Endodermal cell (in vitro differentiated cells): ENCODE data around the gene IZUMO4. TPM values are rescaled to one million over a fixed set of nuclear protein-coding genes. Genes with fewer than 3 reads are reported as not detected.

Source experiments
- DNase-seq: peaks from one replicate; pipeline ENCODE4 v3.0.0-alpha.2; 2017
- H3K27ac ChIP-seq: 2 replicates; pipeline ENCODE4 v1.5.1; 2013; ENCODE audit warnings: mild to moderate bottlenecking, low read depth, low read length, moderate library complexity
- H3K27me3 ChIP-seq: 2 replicates; pipeline ENCODE4 v1.6.1; 2013; ENCODE audit warnings: mild to moderate bottlenecking, low read length, moderate library complexity; ENCODE audit not compliant: insufficient read depth, control insufficient read depth, poor library complexity, severe bottlenecking
- H3K36me3 ChIP-seq: 2 replicates; pipeline ENCODE4 v1.7.0; 2013; ENCODE audit warnings: mild to moderate bottlenecking, low read length, moderate library complexity; ENCODE audit not compliant: control insufficient read depth, insufficient read depth
- H3K4me1 ChIP-seq: one replicate; pipeline ENCODE4 v1.7.0; 2013; ENCODE audit warnings: low read length; ENCODE audit not compliant: control insufficient read depth, insufficient read depth
- H3K4me3 ChIP-seq: 2 replicates; pipeline ENCODE4 v1.5.1; 2013; ENCODE audit warnings: mild to moderate bottlenecking, low read length, moderate library complexity
- H3K9ac ChIP-seq: 2 replicates; pipeline ENCODE4 v1.6.1; 2013; ENCODE audit warnings: mild to moderate bottlenecking, low read length, moderate library complexity; ENCODE audit not compliant: poor library complexity, severe bottlenecking; ENCODE audit errors: extremely low read depth
- H3K9me3 ChIP-seq: 2 replicates; pipeline ENCODE4 v1.6.1; 2013; ENCODE audit warnings: mild to moderate bottlenecking, low read length, moderate library complexity; ENCODE audit not compliant: control insufficient read depth
- H3K27ac Mint-ChIP-seq: 2 replicates; pipeline ENCODE4 v1.8.0; 2020; ENCODE audit warnings: mixed read lengths
- H3K27me3 Mint-ChIP-seq: 2 replicates; pipeline ENCODE4 v1.8.0; 2021; ENCODE audit warnings: mild to moderate bottlenecking, mixed read lengths; ENCODE audit not compliant: insufficient read depth
- H3K36me3 Mint-ChIP-seq: 2 replicates; pipeline ENCODE4 v1.8.0; 2020; ENCODE audit warnings: low read depth, mixed read lengths
- H3K4me1 Mint-ChIP-seq: 2 replicates; pipeline ENCODE4 v1.8.0; 2020; ENCODE audit warnings: mixed read lengths
- H3K4me3 Mint-ChIP-seq: 2 replicates; pipeline ENCODE4 v1.8.0; 2020; ENCODE audit warnings: mild to moderate bottlenecking, moderate library complexity, mixed read lengths
- H3K9me3 Mint-ChIP-seq: 2 replicates; pipeline ENCODE4 v1.8.0; 2020; ENCODE audit warnings: mild to moderate bottlenecking, mixed read lengths
- WGBS, 2 experiments: methylation state at CpG; one replicate each; pipeline versions ENCODE4 v1.1.5 to v1.1.7; 2013; ENCODE audit warnings: missing lambda C conversion rate in 2 of 2, mixed read lengths in 1 of 2; ENCODE audit not compliant: insufficient coverage in 1 of 2, insufficient read length in 1 of 2; 5-methylcytosine and 5-hydroxymethylcytosine counted together
- total RNA-seq, 2 donors: library from RNA; stranded (reverse); fragmentation: NEBNext Ultra II Directional in 1 of 2; extraction: Animal tissue kit (Norgen Biotek cat#: 25700) in 1 of 2; gene quantifications; 2 replicates in 1 of 2; 3 replicates in 1 of 2; pipeline ENCODE4 v1.2.1, GENCODE V29; 2021
- TF ChIP-seq, protein P1 (sequence below): fragments of 200-600 bp; sonication (generic); conservative IDR thresholded peaks from 2 replicates; pipeline ENCODE4 v1.5.0; 2021; ENCODE audit warnings: antibody characterized with exemption, mild to moderate bottlenecking

Gene IZUMO4
- total RNA-seq, 2 donors from 2014 or later, result 4.3 to 5.4 TPM

DNA sequence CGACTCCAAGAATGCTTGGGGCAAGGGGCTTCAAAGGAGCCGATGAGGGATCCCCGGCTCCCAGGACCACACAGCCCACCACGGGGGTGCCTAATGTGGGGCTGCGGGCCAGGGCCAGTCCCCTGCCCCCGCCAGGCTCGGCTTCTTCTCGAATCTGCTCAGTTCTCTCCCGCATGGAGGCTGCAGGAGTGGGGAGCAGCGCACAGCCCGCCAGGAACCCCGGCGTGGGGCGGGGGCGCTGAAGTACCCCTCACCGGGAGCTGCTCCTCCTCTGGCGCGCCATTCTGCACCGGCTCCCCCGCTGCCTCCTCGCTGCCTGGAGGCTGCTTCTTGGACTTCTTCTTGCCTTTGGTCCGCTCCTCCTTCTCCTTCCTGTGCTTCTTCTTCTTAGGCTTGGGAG lies 14.7 kb downstream of the IZUMO4 start:
- H3K36me3 Mint-ChIP-seq, result peaks cover 67% of the 10 kb centered on the region
- TF ChIP-seq, protein P1, sequence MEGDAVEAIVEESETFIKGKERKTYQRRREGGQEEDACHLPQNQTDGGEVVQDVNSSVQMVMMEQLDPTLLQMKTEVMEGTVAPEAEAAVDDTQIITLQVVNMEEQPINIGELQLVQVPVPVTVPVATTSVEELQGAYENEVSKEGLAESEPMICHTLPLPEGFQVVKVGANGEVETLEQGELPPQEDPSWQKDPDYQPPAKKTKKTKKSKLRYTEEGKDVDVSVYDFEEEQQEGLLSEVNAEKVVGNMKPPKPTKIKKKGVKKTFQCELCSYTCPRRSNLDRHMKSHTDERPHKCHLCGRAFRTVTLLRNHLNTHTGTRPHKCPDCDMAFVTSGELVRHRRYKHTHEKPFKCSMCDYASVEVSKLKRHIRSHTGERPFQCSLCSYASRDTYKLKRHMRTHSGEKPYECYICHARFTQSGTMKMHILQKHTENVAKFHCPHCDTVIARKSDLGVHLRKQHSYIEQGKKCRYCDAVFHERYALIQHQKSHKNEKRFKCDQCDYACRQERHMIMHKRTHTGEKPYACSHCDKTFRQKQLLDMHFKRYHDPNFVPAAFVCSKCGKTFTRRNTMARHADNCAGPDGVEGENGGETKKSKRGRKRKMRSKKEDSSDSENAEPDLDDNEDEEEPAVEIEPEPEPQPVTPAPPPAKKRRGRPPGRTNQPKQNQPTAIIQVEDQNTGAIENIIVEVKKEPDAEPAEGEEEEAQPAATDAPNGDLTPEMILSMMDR, result no peak
- no peak overlapping the region for H3K4me3 Mint-ChIP-seq
- H3K9ac ChIP-seq, result no peak overlapping the region
- DNase-seq, result no peak
- H3K27me3 ChIP-seq, result no peaks in the 10 kb centered on the region
- H3K4me1 Mint-ChIP-seq, result no peaks in the 10 kb centered on the region
- H3K9me3 ChIP-seq, result peaks cover 4% of the 10 kb centered on the region
- no peak overlapping the region for H3K27ac Mint-ChIP-seq
- 96 to 97% methylated on average over 12 to 22 of the region's 22 CpGs for WGBS, 2 experiments
- H3K36me3 ChIP-seq, result peaks cover 59% of the 10 kb centered on the region
- H3K27ac ChIP-seq, result no peak overlapping the region
- peaks cover 9% of the 10 kb centered on the region for H3K9me3 Mint-ChIP-seq
- no peaks in the 10 kb centered on the region for H3K4me1 ChIP-seq
- no peak overlapping the region for H3K4me3 ChIP-seq
- H3K27me3 Mint-ChIP-seq, result no peaks in the 10 kb centered on the region

DNA sequence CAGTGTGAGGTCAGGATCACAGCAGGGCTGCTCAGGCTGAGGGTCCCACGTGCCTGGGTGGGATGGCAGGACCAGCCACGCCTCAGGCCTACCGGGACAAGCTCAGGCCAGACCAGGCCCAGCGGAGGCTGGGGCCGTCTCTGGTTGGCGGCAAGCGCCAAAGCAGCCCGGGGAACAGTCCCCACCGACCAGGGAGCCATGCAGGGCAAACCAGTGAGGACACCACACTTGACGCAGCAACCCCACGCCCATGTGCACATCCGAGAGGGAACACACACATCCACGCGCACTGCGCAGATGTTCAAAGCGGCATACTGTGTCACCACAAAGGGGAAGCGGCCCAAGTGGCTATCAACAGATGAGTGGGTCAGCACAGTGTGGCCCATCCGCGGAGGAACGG lies 15.2 kb downstream of the IZUMO4 start:
- WGBS, 2 experiments, result 97% methylated on average over 20 of the region's 20 CpGs
- H3K9ac ChIP-seq, result no peak overlapping the region
- no peak overlapping the region for H3K4me3 ChIP-seq
- DNase-seq, result no peak
- H3K4me1 Mint-ChIP-seq, result no peaks in the 10 kb centered on the region
- H3K4me1 ChIP-seq, result no peaks in the 10 kb centered on the region
- H3K27ac Mint-ChIP-seq, result peak overlapping the region; percentile 76
- peaks cover 62% of the 10 kb centered on the region for H3K36me3 Mint-ChIP-seq
- H3K9me3 Mint-ChIP-seq, result peaks cover 4% of the 10 kb centered on the region
- no peaks in the 10 kb centered on the region for H3K9me3 ChIP-seq
- TF ChIP-seq, protein P1, result no peak
- no peaks in the 10 kb centered on the region for H3K27me3 Mint-ChIP-seq
- H3K4me3 Mint-ChIP-seq, result no peak overlapping the region
- peaks cover 59% of the 10 kb centered on the region for H3K36me3 ChIP-seq
- H3K27ac ChIP-seq, result peak overlapping the region; percentile 17
- no peaks in the 10 kb centered on the region for H3K27me3 ChIP-seq

DNA sequence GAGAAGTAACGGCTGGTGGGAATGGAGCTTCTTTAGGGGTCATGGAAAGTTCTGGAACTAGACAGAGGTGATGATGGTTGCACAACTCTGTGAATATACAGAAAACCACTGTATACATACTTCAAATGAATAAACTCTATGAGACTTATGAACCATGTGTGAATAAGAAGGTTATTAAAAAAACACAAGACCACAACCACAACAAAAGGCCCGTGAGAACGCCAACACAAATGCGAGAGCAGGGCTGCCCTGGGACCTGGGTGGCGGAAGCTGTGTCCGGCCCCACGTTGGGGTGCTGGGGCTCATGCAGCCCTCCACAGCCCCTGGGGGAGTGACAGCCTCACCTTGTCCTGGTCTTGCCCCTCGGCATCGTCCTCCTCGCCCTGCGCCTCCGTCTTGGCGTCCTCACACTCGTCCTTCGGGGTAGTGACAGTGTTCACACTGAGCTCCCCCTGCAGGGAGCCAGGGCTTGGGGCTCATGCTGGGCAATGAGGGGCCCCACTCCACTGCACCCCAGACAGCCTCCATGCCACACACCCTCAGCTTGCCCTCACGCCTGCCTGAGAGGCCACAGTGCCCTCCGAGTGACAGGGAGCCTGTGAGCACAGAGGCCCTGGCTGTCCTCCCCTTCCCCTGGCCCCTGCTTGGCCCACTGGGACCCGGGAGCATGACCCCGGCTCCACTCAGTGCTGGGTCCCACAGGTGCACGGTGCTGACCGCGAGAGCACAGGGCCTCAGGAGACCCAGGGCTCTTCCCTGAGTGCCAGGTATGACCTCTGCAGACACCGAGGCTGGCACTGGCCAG lies 16.0 kb downstream of the IZUMO4 start:
- peaks cover 59% of the 10 kb centered on the region for H3K36me3 ChIP-seq
- Mint-ChIP-seq H3K27ac (peak overlapping the region; percentile 76), H3K4me3 (no peak overlapping the region), H3K36me3 (peaks cover 58% of the 10 kb centered on the region), H3K4me1 (no peaks in the 10 kb centered on the region), H3K9me3 (no peaks in the 10 kb centered on the region), H3K27me3 (no peaks in the 10 kb centered on the region)
- no peaks in the 10 kb centered on the region for H3K27me3 ChIP-seq
- H3K4me3 ChIP-seq, result no peak overlapping the region
- no peak overlapping the region for H3K27ac ChIP-seq
- H3K4me1 ChIP-seq, result no peaks in the 10 kb centered on the region
- 93 to 97% methylated on average over 13 to 23 of the region's 23 CpGs for WGBS, 2 experiments
- no peak overlapping the region for H3K9ac ChIP-seq
- DNase-seq, result no peak
- TF ChIP-seq, protein P1, result no peak
- H3K9me3 ChIP-seq, result no peaks in the 10 kb centered on the region
